ENCODE results near the gene GPAT2.
"Not testable (repeated sequence)": the region's sequence is repeated elsewhere in the genome, so short reads cannot be mapped to it uniquely, and the experiment has no call there.

- TF ChIP-seq, protein P1, sequence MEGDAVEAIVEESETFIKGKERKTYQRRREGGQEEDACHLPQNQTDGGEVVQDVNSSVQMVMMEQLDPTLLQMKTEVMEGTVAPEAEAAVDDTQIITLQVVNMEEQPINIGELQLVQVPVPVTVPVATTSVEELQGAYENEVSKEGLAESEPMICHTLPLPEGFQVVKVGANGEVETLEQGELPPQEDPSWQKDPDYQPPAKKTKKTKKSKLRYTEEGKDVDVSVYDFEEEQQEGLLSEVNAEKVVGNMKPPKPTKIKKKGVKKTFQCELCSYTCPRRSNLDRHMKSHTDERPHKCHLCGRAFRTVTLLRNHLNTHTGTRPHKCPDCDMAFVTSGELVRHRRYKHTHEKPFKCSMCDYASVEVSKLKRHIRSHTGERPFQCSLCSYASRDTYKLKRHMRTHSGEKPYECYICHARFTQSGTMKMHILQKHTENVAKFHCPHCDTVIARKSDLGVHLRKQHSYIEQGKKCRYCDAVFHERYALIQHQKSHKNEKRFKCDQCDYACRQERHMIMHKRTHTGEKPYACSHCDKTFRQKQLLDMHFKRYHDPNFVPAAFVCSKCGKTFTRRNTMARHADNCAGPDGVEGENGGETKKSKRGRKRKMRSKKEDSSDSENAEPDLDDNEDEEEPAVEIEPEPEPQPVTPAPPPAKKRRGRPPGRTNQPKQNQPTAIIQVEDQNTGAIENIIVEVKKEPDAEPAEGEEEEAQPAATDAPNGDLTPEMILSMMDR (IDR thresholded peaks at IDR 0.05; ENCODE audit: borderline replicate concordance, extremely low read depth, low read length, poor library complexity, severe bottlenecking): not testable (repeated sequence)
- TF ChIP-seq EZH2 (IDR thresholded peaks at IDR 0.05; ENCODE audit: borderline replicate concordance, low read depth, low read length, severe bottlenecking): not testable (repeated sequence)
These were observed 33.3 kb upstream of the GPAT2 start for GRCh38 chr2:96067902-96068581.
